ENCODE data around the gene ANKRD44. TPM values are rescaled to one million over a fixed set of nuclear protein-coding genes. Genes with fewer than 3 reads are reported as not detected.

Gene ANKRD44
- total RNA-seq, 2 donors from 2014 or later, result 7.0 to 10.1 TPM

GRCh38 chr2:197121255-197121654 lies 189.3 kb downstream of the ANKRD44 start:
- Histone ChIP-seq H3K36me3 (peaks cover 9% of the 10 kb centered on the region), H3K9me3 (no peaks in the 10 kb centered on the region), H3K27me3 (no peaks in the 10 kb centered on the region), H3K4me3 (no peak overlapping the region), H3K4me1 (no peaks in the 10 kb centered on the region), H3K27ac (no peak overlapping the region)
- TF ChIP-seq CTCF (IDR thresholded peaks at IDR 0.05), result no peak
- no peak for DNase-seq (ENCODE audit: low spot score)

GRCh38 chr2:197116306-197116879 lies 194.2 kb downstream of the ANKRD44 start:
- TF ChIP-seq CTCF (IDR thresholded peaks at IDR 0.05), result no peak
- peaks cover 4% of the 10 kb centered on the region for H3K36me3 ChIP-seq
- H3K27me3 ChIP-seq, result no peaks in the 10 kb centered on the region
- H3K27ac ChIP-seq, result no peak overlapping the region
- no peaks in the 10 kb centered on the region for H3K4me1 ChIP-seq
- no peak overlapping the region for H3K4me3 ChIP-seq
- no peak for DNase-seq (ENCODE audit: low spot score)
- H3K9me3 ChIP-seq, result no peaks in the 10 kb centered on the region

GRCh38 chr2:197115325-197115724 lies 195.3 kb downstream of the ANKRD44 start:
- H3K27me3 ChIP-seq, result no peaks in the 10 kb centered on the region
- no peak for TF ChIP-seq CTCF (IDR thresholded peaks at IDR 0.05)

GRCh38 chr2:197113275-197113711 lies 197.3 kb downstream of the ANKRD44 start:
- peak; percentile 45 to 74 for TF ChIP-seq CTCF (IDR thresholded peaks at IDR 0.05)
- H3K27me3 ChIP-seq, result no peaks in the 10 kb centered on the region
- no peaks in the 10 kb centered on the region for H3K36me3 ChIP-seq
- peaks cover 0 to 10% of the 10 kb centered on the region in 2 donors for H3K4me1 ChIP-seq
- no peak overlapping the region for H3K4me3 ChIP-seq
- no peak for DNase-seq (ENCODE audit: low spot score)
- H3K9me3 ChIP-seq, result no peaks in the 10 kb centered on the region
- no peak overlapping the region for H3K27ac ChIP-seq

More at GRCh38 chr2:197115325-197115724, 195.3 kb downstream of the ANKRD44 start:
- Histone ChIP-seq H3K9me3 (no peaks in the 10 kb centered on the region), H3K27ac (no peak overlapping the region), H3K4me1 (no peaks in the 10 kb centered on the region), H3K4me3 (no peak overlapping the region), H3K36me3 (peaks cover 4% of the 10 kb centered on the region)
- DNase-seq (ENCODE audit: low spot score), result no peak

GRCh38 chr2:197109326-197109725 lies 201.3 kb downstream of the ANKRD44 start:
- DNase-seq (ENCODE audit: low spot score), result no peak
- H3K4me3 ChIP-seq, result no peak overlapping the region
- no peak for TF ChIP-seq CTCF (IDR thresholded peaks at IDR 0.05)
- H3K4me1 ChIP-seq, result peaks cover 0 to 24% of the 10 kb centered on the region in 2 donors
- H3K27me3 ChIP-seq, result no peaks in the 10 kb centered on the region
- no peaks in the 10 kb centered on the region for H3K9me3 ChIP-seq
- H3K36me3 ChIP-seq, result no peaks in the 10 kb centered on the region
- H3K27ac ChIP-seq, result peak overlapping the region; percentile 72 to 77

GRCh38 chr2:197108758-197109157 lies 201.8 kb downstream of the ANKRD44 start:
- Histone ChIP-seq H3K4me3 (no peak overlapping the region), H3K27me3 (no peaks in the 10 kb centered on the region), H3K27ac (peak overlapping the region; percentile 72 to 77), H3K36me3 (no peaks in the 10 kb centered on the region), H3K4me1 (peaks cover 0 to 24% of the 10 kb centered on the region in 2 donors), H3K9me3 (no peaks in the 10 kb centered on the region)
- peak; percentile 92 for DNase-seq (ENCODE audit: low spot score)
- no peak for TF ChIP-seq CTCF (IDR thresholded peaks at IDR 0.05)

All from right atrium auricular region (tissue), 2 donors.